Motor neuron (in vitro differentiated cells): ENCODE results near the gene C1orf159. TPM values are rescaled to one million over a fixed set of nuclear protein-coding genes. Genes with fewer than 3 reads are reported as not detected.
"Not testable (repeated sequence)": the region's sequence is repeated elsewhere in the genome, so short reads cannot be mapped to it uniquely, and the experiment has no call there.

Experiments
- ATAC-seq, 8 experiments: fragments of 200-7000 bp; cut with Tn5 transposase; replicated peaks in 6 of 8; 2 replicates each; pipeline ENCODE4 v1.8.0; 2021; ENCODE audit warnings: mild to moderate bottlenecking in 8 of 8, moderate library complexity in 8 of 8
- H3K27ac ChIP-seq, 2 donors: fragments of 250-450 bp; sonication (Bioruptor Pico); 2 replicates each; pipeline ENCODE4 v1.9.0; 2021; ENCODE audit warnings: antibody characterized with exemption in 2 of 2, mild to moderate bottlenecking in 2 of 2, moderate library complexity in 1 of 2
- H3K4me1 ChIP-seq, 2 donors: fragments of 250-450 bp; sonication (Bioruptor Pico); replicated peaks in 1 of 2; 2 replicates each; pipeline ENCODE4 v1.6.1; 2021; ENCODE audit warnings: antibody characterized with exemption in 2 of 2, mild to moderate bottlenecking in 2 of 2, moderate library complexity in 1 of 2
- H3K4me3 ChIP-seq, 5 donors: fragments of 250-450 bp; sonication (Bioruptor Pico); 2 replicates each; pipeline ENCODE4 v1.9.0; 2021; ENCODE audit warnings: antibody characterized with exemption in 5 of 5, mild to moderate bottlenecking in 5 of 5, moderate library complexity in 4 of 5
- WGBS, 10 experiments: fragments of 450-650 bp; shearing (Covaris generic); methylation state at CpG; one replicate each; pipeline ENCODE4 v1.0.0; 2022; 5-methylcytosine and 5-hydroxymethylcytosine counted together
- in situ Hi-C, 9 experiments: fragments of 400-800 bp; cut with MboI; loops; one replicate each; pipeline ENCODE4 v1.15.0; 2021; ENCODE audit warnings: low sequenced_read_pairs in 9 of 9, low pct_unique_long_range_greater_than_20kb in 2 of 9; ENCODE audit not compliant: unreplicated experiment in 9 of 9
- total RNA-seq, 8 experiments: library from RNA; unstranded; fragments of 300-600 nt; gene quantifications; 2 replicates each; pipeline versions ENCODE4 v1.2.3 to v1.2.4, GENCODE V29; 2022

The C1orf159 gene
- total RNA-seq, 8 experiments from 2014 or later = 5.8 to 17.9 (median 9.7) TPM

- in situ Hi-C loops = no loop called here
- no peak for ATAC-seq
- 20% methylated on average over 1 of the region's 24 CpGs; no CpG with 5 or more reads in 9 of the 10 experiments for WGBS, 10 experiments
Observed at GRCh38 chr1:1058088-1058905, 57.6 kb downstream of the C1orf159 start.

GRCh38 chr1:1057769-1058087, 58.2 kb downstream of the C1orf159 start:
- H3K27ac ChIP-seq, H3K4me3 ChIP-seq, ATAC-seq, in situ Hi-C loops: not testable (repeated sequence)
- peaks cover 9 to 27% of the 10 kb centered on the region in 2 donors for H3K4me1 ChIP-seq
- 28 to 92% (median 59%) methylated on average over 1 to 15 of the region's 15 CpGs for WGBS, 10 experiments

More at GRCh38 chr1:1058088-1058905, 57.6 kb downstream of the C1orf159 start:
- H3K4me1 ChIP-seq = peaks cover 9 to 32% of the 10 kb centered on the region in 2 donors
- no peak overlapping the region for H3K27ac ChIP-seq
- H3K4me3 ChIP-seq = peak overlapping the region in 3 of 5 donors; percentile 44 to 53 (median 46)

- no peak overlapping the region for H3K4me3 ChIP-seq
- no peak for ATAC-seq
- no peak overlapping the region for H3K27ac ChIP-seq
- 63 to 83% (median 82%) methylated on average over 4 to 20 of the region's 50 CpGs; no CpG with 5 or more reads in 7 of the 10 experiments for WGBS, 10 experiments
- peaks cover 6 to 17% of the 10 kb centered on the region in 2 donors for H3K4me1 ChIP-seq
- in situ Hi-C loops = no loop called here
Observed at GRCh38 chr1:1055841-1056736, 59.8 kb downstream of the C1orf159 start.

- Histone ChIP-seq H3K4me1 (peaks cover 6 to 14% of the 10 kb centered on the region in 2 donors), H3K27ac (no peak overlapping the region), H3K4me3 (no peak overlapping the region)
- WGBS, 10 experiments = 72 to 98% (median 95%) methylated on average over 6 to 10 of the region's 23 CpGs; no CpG with 5 or more reads in 5 of the 10 experiments
- in situ Hi-C loops = no loop called here
- ATAC-seq = no peak
Observed at GRCh38 chr1:1054971-1055370, 60.9 kb downstream of the C1orf159 start.

- Histone ChIP-seq H3K27ac (no peak overlapping the region), H3K4me3 (no peak overlapping the region), H3K4me1 (peaks cover 6 to 11% of the 10 kb centered on the region in 2 donors)
- 80 to 100% (median 92%) methylated on average over 1 to 17 of the region's 18 CpGs; no CpG with 5 or more reads in 5 of the 10 experiments for WGBS, 10 experiments
- in situ Hi-C loops = no loop called here
- ATAC-seq = no peak
Observed at GRCh38 chr1:1054099-1054700, 61.7 kb downstream of the C1orf159 start.

GRCh38 chr1:1053682-1054081, 62.2 kb downstream of the C1orf159 start:
- Histone ChIP-seq H3K4me1 (peaks cover 3 to 8% of the 10 kb centered on the region in 2 donors), H3K4me3 (no peak overlapping the region)
- WGBS, 10 experiments = 85 to 100% (median 100%) methylated on average over 1 to 5 of the region's 18 CpGs; no CpG with 5 or more reads in 7 of the 10 experiments

GRCh38 chr1:1053022-1053421, 62.9 kb downstream of the C1orf159 start:
- peaks cover 0 to 1% of the 10 kb centered on the region in 2 donors for H3K4me1 ChIP-seq
- H3K4me3 ChIP-seq = no peak overlapping the region
- H3K27ac ChIP-seq = no peak overlapping the region
- no peak for ATAC-seq
- 90 to 100% (median 94%) methylated on average over 1 to 7 of the region's 15 CpGs; no CpG with 5 or more reads in 5 of the 10 experiments for WGBS, 10 experiments
- in situ Hi-C loops = no loop called here

More at GRCh38 chr1:1053682-1054081, 62.2 kb downstream of the C1orf159 start:
- no peak overlapping the region for H3K27ac ChIP-seq
- ATAC-seq = no peak
- in situ Hi-C loops = no loop called here

- Histone ChIP-seq H3K4me1 (no peaks in the 10 kb centered on the region), H3K27ac (no peak overlapping the region), H3K4me3 (no peak overlapping the region)
- in situ Hi-C loops = no loop called here
- 86 to 100% (median 94%) methylated on average over 3 to 19 of the region's 29 CpGs; no CpG with 5 or more reads in 3 of the 10 experiments for WGBS, 10 experiments
- ATAC-seq = no peak
Observed at GRCh38 chr1:1052003-1052840, 63.7 kb downstream of the C1orf159 start.

- ATAC-seq = no peak
- Histone ChIP-seq H3K27ac (no peak overlapping the region), H3K4me1 (no peaks in the 10 kb centered on the region), H3K4me3 (no peak overlapping the region)
- WGBS, 10 experiments = 73 to 100% (median 96%) methylated on average over 2 to 8 of the region's 46 CpGs; no CpG with 5 or more reads in 6 of the 10 experiments
- in situ Hi-C loops = no loop called here
Observed at GRCh38 chr1:1051127-1051810, 64.6 kb downstream of the C1orf159 start.

GRCh38 chr1:1050577-1051052, 65.3 kb downstream of the C1orf159 start:
- in situ Hi-C loops = no loop called here
- no peak for ATAC-seq
- 81 to 100% (median 97%) methylated on average over 1 to 13 of the region's 32 CpGs; no CpG with 5 or more reads in 5 of the 10 experiments for WGBS, 10 experiments

GRCh38 chr1:1049318-1050165, 66.3 kb downstream of the C1orf159 start:
- H3K4me3 ChIP-seq = no peak overlapping the region
- 89 to 96% methylated on average over 7 to 9 of the region's 57 CpGs; no CpG with 5 or more reads in 8 of the 10 experiments for WGBS, 10 experiments
- no peak for ATAC-seq

More at GRCh38 chr1:1050577-1051052, 65.3 kb downstream of the C1orf159 start:
- Histone ChIP-seq H3K4me3 (no peak overlapping the region), H3K27ac (no peak overlapping the region), H3K4me1 (no peaks in the 10 kb centered on the region)

More at GRCh38 chr1:1049318-1050165, 66.3 kb downstream of the C1orf159 start:
- in situ Hi-C loops = no loop called here
- Histone ChIP-seq H3K4me1 (no peaks in the 10 kb centered on the region), H3K27ac (no peak overlapping the region)
